K562 (cell line): ENCODE measurements around the gene CRABP1.
A peak's percentile ranks its signal among the peaks of the same experiment; 100 is the strongest.

ENCODE experiments used
- CBFA2T2 ChIP-seq: fragments of 450-650 bp; conservative IDR thresholded peaks from 2 replicates; pipeline ENCODE4 v1.6.1; 2017; ENCODE audit warnings: mild to moderate bottlenecking
- ESRRA ChIP-seq: fragments of 450-650 bp; IDR thresholded peaks from 2 replicates; pipeline ENCODE4 v1.6.1; 2014; ENCODE audit warnings: low read depth, mild to moderate bottlenecking, moderate library complexity, borderline replicate concordance
- NR2C1 ChIP-seq, 2 experiments: fragments of 450-650 bp; IDR thresholded peaks; 2 replicates each; pipeline ENCODE4 v1.6.1; 2017; ENCODE audit warnings: mild to moderate bottlenecking in 2 of 2, antibody characterized with exemption in 1 of 2, inconsistent platforms in 1 of 2, missing compliant biosample characterization in 1 of 2, missing genetic modification characterization in 1 of 2
- YY1 ChIP-seq, 3 experiments: IDR thresholded peaks; 2 replicates each; pipeline ENCODE4 v1.6.1; 2011; ENCODE audit warnings: low read length in 2 of 3, mild to moderate bottlenecking in 2 of 3, moderate library complexity in 2 of 3, borderline replicate concordance in 1 of 3, control low read depth in 1 of 3, low read depth in 1 of 3; ENCODE audit not compliant: insufficient read depth in 3 of 3, insufficient replicate concordance in 2 of 3, control insufficient read depth in 1 of 3, insufficient read length in 1 of 3; ENCODE audit errors: extremely low read depth in 1 of 3
- TF ChIP-seq, protein P1 (sequence below): fragments of 250-450 bp; sonication (Bioruptor Pico); IDR thresholded peaks from 2 replicates; pipeline ENCODE4 v1.8.0; 2021; ENCODE audit warnings: moderate library complexity, mild to moderate bottlenecking, inconsistent platforms
- TF ChIP-seq, protein P2 (sequence below), 3 experiments: IDR thresholded peaks in 2 of 3; conservative IDR thresholded peaks in 1 of 3; 2 replicates each; pipeline ENCODE4 v1.5.1; 2011 to 2012; ENCODE audit warnings: low read length in 3 of 3, mild to moderate bottlenecking in 3 of 3, control low read depth in 2 of 3, improper control_type of control experiment in 1 of 3, inconsistent platforms in 1 of 3, low read depth in 1 of 3, mixed read lengths in 1 of 3, moderate library complexity in 1 of 3; ENCODE audit not compliant: insufficient read depth in 2 of 3

DNA sequence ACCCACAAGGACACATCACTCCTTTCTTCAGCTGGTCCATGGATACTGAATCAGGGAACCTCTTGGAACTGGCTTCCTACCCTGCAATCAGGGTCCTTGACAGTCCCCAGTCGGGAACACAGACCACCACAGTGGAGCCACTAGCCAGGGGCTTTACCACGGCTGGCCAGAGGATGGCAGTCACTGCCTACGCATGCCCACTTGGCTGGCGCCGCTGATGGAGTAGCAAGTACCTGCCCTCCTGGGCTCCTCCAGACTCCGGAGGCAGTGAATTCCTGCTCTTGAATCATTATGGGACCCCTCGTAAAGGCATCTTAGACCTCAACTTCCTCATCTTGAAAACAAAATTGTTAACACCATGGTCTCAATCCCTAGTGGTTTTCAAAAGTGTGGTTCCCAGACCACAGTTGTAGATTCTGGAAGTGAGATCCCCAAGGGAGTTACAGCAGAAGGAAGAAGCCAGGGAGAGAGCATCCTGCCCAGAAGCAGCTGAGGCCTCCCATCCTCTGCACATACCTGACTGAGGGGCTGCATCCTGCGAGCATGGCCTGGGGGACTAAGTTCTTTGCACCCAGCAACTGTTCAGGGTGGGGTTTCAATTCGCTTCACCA lies 31.6 kb upstream of the CRABP1 start:
- TF ChIP-seq ESRRA (no peak), NR2C1 (IDR thresholded peaks at IDR 0.05) (no peak), NR2C1 (tag; IDR thresholded peaks at IDR 0.05) (no peak), YY1 (IDR thresholded peaks at IDR 0.05; ENCODE audit: borderline replicate concordance in 1 of 3, control insufficient read depth in 1 of 3, extremely low read depth in 1 of 3, insufficient read depth in 3 of 3, insufficient read length in 1 of 3, insufficient replicate concordance in 2 of 3, low read depth in 1 of 3, low read length in 2 of 3) (no peak), CBFA2T2 (no peak)
- TF ChIP-seq, protein P1, sequence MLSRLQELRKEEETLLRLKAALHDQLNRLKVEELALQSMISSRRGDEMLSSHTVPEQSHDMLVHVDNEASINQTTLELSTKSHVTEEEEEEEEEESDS = no peak
- TF ChIP-seq, protein P2, sequence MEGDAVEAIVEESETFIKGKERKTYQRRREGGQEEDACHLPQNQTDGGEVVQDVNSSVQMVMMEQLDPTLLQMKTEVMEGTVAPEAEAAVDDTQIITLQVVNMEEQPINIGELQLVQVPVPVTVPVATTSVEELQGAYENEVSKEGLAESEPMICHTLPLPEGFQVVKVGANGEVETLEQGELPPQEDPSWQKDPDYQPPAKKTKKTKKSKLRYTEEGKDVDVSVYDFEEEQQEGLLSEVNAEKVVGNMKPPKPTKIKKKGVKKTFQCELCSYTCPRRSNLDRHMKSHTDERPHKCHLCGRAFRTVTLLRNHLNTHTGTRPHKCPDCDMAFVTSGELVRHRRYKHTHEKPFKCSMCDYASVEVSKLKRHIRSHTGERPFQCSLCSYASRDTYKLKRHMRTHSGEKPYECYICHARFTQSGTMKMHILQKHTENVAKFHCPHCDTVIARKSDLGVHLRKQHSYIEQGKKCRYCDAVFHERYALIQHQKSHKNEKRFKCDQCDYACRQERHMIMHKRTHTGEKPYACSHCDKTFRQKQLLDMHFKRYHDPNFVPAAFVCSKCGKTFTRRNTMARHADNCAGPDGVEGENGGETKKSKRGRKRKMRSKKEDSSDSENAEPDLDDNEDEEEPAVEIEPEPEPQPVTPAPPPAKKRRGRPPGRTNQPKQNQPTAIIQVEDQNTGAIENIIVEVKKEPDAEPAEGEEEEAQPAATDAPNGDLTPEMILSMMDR (IDR thresholded peaks at IDR 0.05 in 2 of 3, conservative IDR thresholded peaks at IDR 0.05 in 1 of 3; ENCODE audit: insufficient read depth in 2 of 3, low read depth in 1 of 3, low read length in 3 of 3) = peak; percentile 83 to 90 (median 84)
